ENCODE measurements around the gene CERK.
A peak's percentile ranks its signal among the peaks of the same experiment; 100 is the strongest.
"Not testable (repeated sequence)": the region's sequence is repeated elsewhere in the genome, so short reads cannot be mapped to it uniquely, and the experiment has no call there.

CERK gene

GRCh38 chr22:46748206-46748907 lies 10.3 kb upstream of the CERK start:
- no peak for DNase-seq

- no peak for DNase-seq
Measured at GRCh38 chr22:46747646-46748045, 9.6 kb upstream of the CERK start.

GRCh38 chr22:46746620-46747019 lies 8.6 kb upstream of the CERK start:
- DNase-seq: no peak

DNA sequence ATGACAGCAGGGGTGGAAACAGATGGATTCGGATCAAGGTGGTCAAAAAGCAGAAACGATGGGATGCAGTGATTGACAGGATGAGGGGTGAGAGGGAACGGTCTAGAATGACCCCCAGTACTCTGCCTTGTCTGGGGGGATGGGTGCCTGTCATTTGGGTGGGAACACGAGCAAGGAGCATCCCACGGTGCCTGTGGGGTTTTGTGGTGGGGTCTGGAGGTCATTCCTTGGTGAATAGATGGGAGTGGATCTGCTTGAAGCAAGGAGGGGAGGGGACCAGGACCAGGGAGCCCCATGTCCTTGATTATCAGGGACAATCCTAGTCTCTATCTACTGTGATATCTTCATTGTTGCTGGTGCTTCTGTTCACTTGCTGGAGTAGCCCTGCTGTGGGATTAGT lies 8.1 kb upstream of the CERK start:
- no peak for DNase-seq

DNA sequence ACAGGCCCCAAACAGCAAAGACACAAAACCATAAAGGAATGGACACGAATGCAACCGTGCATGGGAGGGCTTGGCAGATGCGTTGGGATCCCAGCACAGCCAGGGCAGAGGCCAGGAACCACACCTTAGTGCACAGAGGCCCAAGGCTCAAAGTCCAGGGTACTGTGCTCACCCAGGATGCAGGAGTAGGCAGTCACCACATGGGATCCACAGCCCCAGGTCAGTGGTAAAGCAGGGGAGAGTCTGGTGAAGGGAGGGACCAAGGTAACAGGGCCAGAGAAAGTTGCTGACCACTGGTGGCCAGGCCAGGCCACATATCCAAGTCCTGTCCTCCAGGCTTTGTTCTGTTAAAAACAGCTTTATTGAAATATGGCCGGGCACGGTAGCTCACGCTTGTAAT lies 6.5 kb upstream of the CERK start:
- DNase-seq: no peak

DNA sequence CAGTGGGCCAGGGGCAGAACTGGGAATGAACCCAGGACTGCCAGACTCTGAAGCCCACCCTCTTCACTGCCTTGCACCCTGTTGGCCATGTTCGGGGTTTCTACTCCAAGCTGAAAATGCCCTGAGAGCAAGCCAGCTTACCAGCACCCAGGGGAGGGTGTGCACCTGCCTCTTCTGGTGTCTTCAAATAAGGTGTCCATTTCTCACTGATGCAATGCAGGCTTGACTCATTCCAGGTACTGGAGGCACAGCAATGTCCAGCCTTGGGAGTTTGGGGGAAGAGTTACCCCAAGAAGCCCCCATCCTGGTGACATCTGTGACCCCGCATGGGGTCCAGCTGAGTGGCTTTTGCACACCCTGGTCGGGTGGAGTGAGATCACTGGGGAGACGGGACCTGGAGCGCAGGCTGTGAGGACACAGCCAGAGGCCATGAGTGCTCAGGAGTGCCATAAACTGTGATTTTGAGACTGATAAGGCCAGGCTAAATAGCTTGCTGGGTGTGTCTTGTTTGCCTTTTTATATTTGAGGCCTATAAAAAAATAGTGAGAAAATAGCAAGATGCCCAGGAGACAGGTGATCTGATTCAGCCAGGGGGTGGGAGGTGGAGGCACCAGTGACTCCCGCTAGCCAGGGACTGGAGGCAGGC lies 4.6 kb upstream of the CERK start:
- DNase-seq: no peak

GRCh38 chr22:46741974-46742519 lies 4.0 kb upstream of the CERK start:
- DNase-seq: no peak

DNA sequence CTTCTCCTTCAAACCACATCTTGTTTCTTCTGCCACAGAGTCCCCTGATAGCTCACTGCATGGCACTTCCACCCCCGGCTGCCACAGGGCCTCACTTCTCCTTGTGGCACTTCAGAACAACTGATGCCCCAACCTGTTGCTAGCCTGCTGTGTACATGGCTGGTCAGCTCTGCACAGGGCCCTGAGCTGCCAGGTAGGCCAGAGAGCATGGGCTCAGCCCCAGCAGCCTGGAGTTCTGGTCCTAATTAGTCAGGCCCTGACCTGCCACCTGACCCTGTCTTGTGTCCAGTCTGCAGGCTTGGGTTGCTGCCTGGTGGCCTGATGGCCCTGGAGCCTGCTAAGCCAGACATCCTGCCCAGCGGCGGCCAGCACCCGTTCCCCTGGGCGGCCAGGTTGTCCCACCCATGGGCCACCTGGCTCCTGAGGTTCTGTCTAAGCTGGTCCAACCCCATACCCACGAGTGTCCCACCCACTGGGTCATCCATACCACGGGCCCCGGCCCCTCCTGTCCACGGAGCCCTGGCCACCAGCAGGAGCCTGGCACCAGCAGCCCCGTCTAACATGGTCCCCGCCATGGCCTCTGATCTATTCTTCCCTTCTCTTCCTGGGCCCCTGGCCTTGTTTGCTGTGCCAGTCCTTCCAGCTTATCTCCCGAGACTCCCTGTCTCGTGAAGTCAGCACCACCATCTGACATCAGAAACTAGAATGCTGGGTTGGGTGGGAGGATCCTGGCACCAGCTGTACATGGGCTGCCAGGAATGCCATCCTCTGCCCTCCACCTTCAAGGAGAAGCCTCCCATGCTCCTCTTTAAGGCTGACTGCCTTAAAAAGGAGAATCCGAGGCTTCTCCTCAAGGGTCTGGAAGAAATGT lies 3.1 kb upstream of the CERK start:
- no peak for DNase-seq

- DNase-seq: peak; percentile 85
Measured at GRCh38 chr22:46739094-46739870, 1.2 kb upstream of the CERK start.

GRCh38 chr22:46738647-46739093 lies 618 bp upstream of the CERK start:
- no peak for DNase-seq

- peak; percentile 40 for DNase-seq
Measured at GRCh38 chr22:46737105-46737975, 712 bp downstream of the CERK start.

DNA sequence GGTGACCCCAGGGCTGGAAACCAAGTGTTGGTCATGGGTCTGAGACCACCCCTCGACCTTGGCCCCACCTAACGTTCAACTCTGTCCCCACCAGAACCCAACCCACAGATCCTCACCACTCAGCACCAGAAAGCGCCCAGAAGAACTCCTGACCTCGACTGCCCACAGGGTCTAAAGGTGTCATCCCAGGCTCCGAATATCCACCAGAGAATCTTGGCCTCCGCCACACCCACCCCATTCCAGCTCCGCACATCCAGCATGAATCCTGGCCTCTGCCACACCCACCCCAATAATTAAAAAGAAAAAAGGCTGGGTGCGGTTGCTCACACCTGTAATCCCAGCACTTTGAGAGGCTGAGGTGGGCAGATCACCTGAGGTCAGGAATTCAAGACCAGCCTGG lies 1.3 kb downstream of the CERK start:
- no peak for DNase-seq

GRCh38 chr22:46735747-46736608 lies 2.1 kb downstream of the CERK start:
- no peak for DNase-seq

- DNase-seq: peak; percentile 64
Measured at GRCh38 chr22:46734830-46735453, 3.1 kb downstream of the CERK start.

DNA sequence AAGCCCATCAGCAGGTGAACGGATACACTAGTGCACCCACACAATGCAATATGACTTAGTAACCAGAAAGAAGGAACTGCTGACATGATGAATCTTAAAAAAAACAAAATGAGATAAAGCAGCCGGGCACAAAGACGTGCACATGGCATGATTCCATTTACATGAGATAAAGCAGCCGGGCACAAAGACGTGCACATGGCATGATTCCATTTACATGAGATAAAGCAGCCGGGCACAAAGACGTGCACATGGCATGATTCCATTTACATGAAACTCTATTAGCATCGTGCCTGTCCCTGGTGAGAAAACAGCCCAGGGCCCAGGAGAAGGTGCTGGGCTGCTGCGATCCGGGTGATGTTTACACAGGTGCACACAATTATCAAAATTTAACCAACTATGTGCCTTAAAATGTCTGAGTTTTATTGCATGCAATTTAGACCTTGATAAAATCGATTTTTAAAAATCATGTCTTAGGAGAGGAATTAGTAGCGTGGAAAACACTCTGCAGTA lies 3.8 kb downstream of the CERK start:
- not testable (repeated sequence) for DNase-seq

DNA sequence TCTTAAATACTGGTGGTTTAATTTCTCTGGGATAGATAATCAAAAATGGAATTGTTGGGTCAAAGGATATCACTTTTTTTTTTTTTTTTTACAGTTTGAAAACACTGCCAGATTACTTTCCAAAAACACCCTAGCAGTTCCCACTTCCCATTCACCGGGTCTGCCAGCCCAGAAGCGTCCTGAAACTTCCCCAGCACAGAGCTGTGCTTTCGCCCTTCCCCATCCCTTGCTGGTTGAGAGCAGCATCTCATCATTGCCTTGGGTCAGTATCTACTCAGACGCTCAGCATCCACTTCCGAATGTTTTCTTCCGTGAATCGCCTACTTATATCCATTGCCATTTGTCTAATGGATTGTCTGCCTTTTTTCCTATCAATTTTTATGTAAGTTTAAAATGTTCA lies 5.5 kb downstream of the CERK start:
- DNase-seq: no peak

- DNase-seq: no peak
Measured at GRCh38 chr22:46732041-46732379, 6.0 kb downstream of the CERK start.

GRCh38 chr22:46731246-46732040 lies 6.6 kb downstream of the CERK start:
- DNase-seq: no peak
